ENCODE results near the gene HAPLN2. TPM values are rescaled to one million over a fixed set of nuclear protein-coding genes. Genes with fewer than 3 reads are reported as not detected.

HAPLN2 gene
- total and polyA plus RNA-seq, 2 of the 8 experiments (the other 6 are each of a cell fraction or from before 2014, with no cell fraction given): 0.19 to 0.51 TPM

GRCh38 chr1:156660752-156661112, 41.5 kb downstream of the HAPLN2 start:
- Histone ChIP-seq H3K18ac (ENCODE audit: extremely low read depth, low read length) (peak overlapping the region; percentile 97), H2AFZ (ENCODE audit: low read length) (no peak overlapping the region), H3K4me3 (ENCODE audit: extremely low read depth in 1 of 4, insufficient read depth in 2 of 4, low read depth in 3 of 4, low read length in 4 of 4) (no peak overlapping the region)

More at GRCh38 chr1:156660752-156661112, 41.5 kb downstream of the HAPLN2 start:
- H3K4ac ChIP-seq (replicated peaks; ENCODE audit: insufficient read length, low read depth, low read length): peak overlapping the region; percentile 98
- no peaks in the 10 kb centered on the region for H3K79me1 ChIP-seq (ENCODE audit: low read depth, low read length)
- POLR2A ChIA-PET (ENCODE audit: partially characterized antibody): interaction anchor here (0.6 to 12.0 kb wide), 17 partner anchors 7 to 1411 kb away, joined by 3 to 419 read pairs (median 3); partner anchors contain the start of genes CRABP2, HDGF, ISG20L2 and METTL25B
- H3K4me2 ChIP-seq (ENCODE audit: insufficient read depth in 1 of 2, low read depth in 2 of 2, low read length in 2 of 2): peak overlapping the region in 1 of 2 experiments; percentile 5; a peak in 1 of 4 replicates
- H3K79me2 ChIP-seq (ENCODE audit: control insufficient read depth in 1 of 2, insufficient read depth in 2 of 2, low read length in 2 of 2): no peaks in the 10 kb centered on the region
- CTCF ChIA-PET (ENCODE audit: partially characterized antibody): interaction anchor here (0.9 to 66.0 kb wide), 13 partner anchors 10 to 261 kb away, joined by 3 to 4284 read pairs (median 6); partner anchors contain the start of genes BCAN, CRABP2, HAPLN2 and ISG20L2
- H2BK12ac ChIP-seq (ENCODE audit: low read depth, low read length): peak overlapping the region; percentile 100
- H3K23me2 ChIP-seq (ENCODE audit: low read depth, low read length): peaks cover 11% of the 10 kb centered on the region
- no peak overlapping the region for H4K5ac ChIP-seq (ENCODE audit: insufficient read length, low read depth, low read length)
- no peak for FAIRE-seq
- peaks cover 19 to 51% (median 47%) of the 10 kb centered on the region in 4 experiments for H3K4me1 ChIP-seq (replicated peaks in 1 of 4; ENCODE audit: control insufficient read depth in 3 of 4, insufficient read depth in 4 of 4, low read length in 3 of 4)
- no peak for TF ChIP-seq YY1 (IDR thresholded peaks at IDR 0.05; ENCODE audit: low read depth, low read length)
- no peak for TF ChIP-seq MAFK (IDR thresholded peaks at IDR 0.05; ENCODE audit: low read depth, low read length)
- TF ChIP-seq KDM5A (IDR thresholded peaks at IDR 0.05; ENCODE audit: low read length): no peak
- no peak for TF ChIP-seq CHD2 (IDR thresholded peaks at IDR 0.05; ENCODE audit: low read length)
- no peak for TF ChIP-seq HDAC6 (IDR thresholded peaks at IDR 0.05; ENCODE audit: low read depth, low read length)
- TF ChIP-seq JUN (IDR thresholded peaks at IDR 0.05; ENCODE audit: low read depth, low read length): no peak
- TF ChIP-seq ASH2L (IDR thresholded peaks at IDR 0.05; ENCODE audit: low read length): no peak
- no peak for TF ChIP-seq TAF1 (IDR thresholded peaks at IDR 0.05; ENCODE audit: low read depth, low read length)
- TF ChIP-seq CTBP2 (IDR thresholded peaks at IDR 0.05; ENCODE audit: borderline replicate concordance, insufficient read depth, insufficient read length, low read length): no peak
- TF ChIP-seq USF2 (IDR thresholded peaks at IDR 0.05; ENCODE audit: low read length): no peak
- no peak overlapping the region for H3K23ac ChIP-seq (ENCODE audit: insufficient read length)
- no peaks in the 10 kb centered on the region for H3K36me3 ChIP-seq (ENCODE audit: control insufficient read depth in 2 of 4, insufficient read depth in 4 of 4, low read length in 3 of 4)
- H2BK15ac ChIP-seq (ENCODE audit: low read length): peak overlapping the region; percentile 99
- peak overlapping the region; percentile 32 for H3K56ac ChIP-seq (replicated peaks; ENCODE audit: insufficient read length, low read depth, low read length)
- H4K20me1 ChIP-seq (replicated peaks in 1 of 2; ENCODE audit: control insufficient read depth in 1 of 2, insufficient read depth in 2 of 2, low read length in 2 of 2): no peaks in the 10 kb centered on the region
- H3K9ac ChIP-seq (replicated peaks in 1 of 4; ENCODE audit: extremely low read depth in 1 of 4, low read depth in 3 of 4, low read length in 3 of 4): no peak overlapping the region
- H2BK120ac ChIP-seq (replicated peaks; ENCODE audit: low read depth, low read length): peak overlapping the region; percentile 48
- H3K9me3 ChIP-seq (ENCODE audit: insufficient read depth in 2 of 2, low read depth in 1 of 2, low read length in 1 of 2): no peaks in the 10 kb centered on the region
- no peak overlapping the region for H3K14ac ChIP-seq (ENCODE audit: insufficient read length)
- H2BK20ac ChIP-seq (ENCODE audit: low read length): peak overlapping the region; percentile 63
- DNase-seq (ENCODE audit: low read depth in 1 of 2, low spot score in 2 of 2): no peak
- no peak overlapping the region for H3K27ac ChIP-seq (ENCODE audit: low read depth, low read length)
- H4K8ac ChIP-seq (ENCODE audit: extremely low read depth, insufficient read depth, low read length): no peak overlapping the region
- peak overlapping the region; percentile 98 for H2BK5ac ChIP-seq (ENCODE audit: low read depth, low read length)
- H4K91ac ChIP-seq (replicated peaks; ENCODE audit: insufficient read length, low read length): peak overlapping the region; percentile 100
- H2AK5ac ChIP-seq (ENCODE audit: low read depth, low read length): peak overlapping the region; percentile 100
- WGBS, 2 experiments (ENCODE audit: extremely low coverage in 1 of 2, insufficient coverage in 1 of 2, insufficient read length in 1 of 2, insufficient replicate concordance in 2 of 2, low coverage in 1 of 2, low lambda C conversion rate in 2 of 2, missing lambda C conversion rate in 1 of 2): 71% methylated on average over 2 of the region's 2 CpGs; no CpG with 5 or more reads in 1 of the 2 experiments
- peaks cover 2 to 39% (median 28%) of the 10 kb centered on the region in 4 experiments for H3K27me3 ChIP-seq (replicated peaks in 1 of 4; ENCODE audit: control insufficient read depth in 3 of 4, extremely low read depth in 1 of 4, insufficient read depth in 3 of 4, low read length in 3 of 4)

All from H1 (cell line).